Measurements from ENCODE around the gene EFNB1. TPM values are rescaled to one million over a fixed set of nuclear protein-coding genes. Genes with fewer than 3 reads are reported as not detected.

The EFNB1 gene
- total RNA-seq, 2 experiments from 2014 or later, result 1.8 to 1.9 TPM

- H3K4me2 ChIP-seq (ENCODE audit: low read length), result no peak overlapping the region
- no peak overlapping the region for H3K27ac ChIP-seq (ENCODE audit: low read depth, low read length, poor library complexity, severe bottlenecking)
- BruUV-seq (replicated peaks), result no TSS peak
- intact Hi-C loops (cut with micrococcal nuclease; ENCODE audit: unreplicated experiment), result no loop called here
- ChIA-PET CTCF (ENCODE audit: unreplicated experiment) (no interaction called here), POLR2A (no interaction called here)
- H2AFZ ChIP-seq (ENCODE audit: low read length), result no peak overlapping the region
- TF ChIP-seq EZH2phosphoT487 (IDR thresholded peaks at IDR 0.05; ENCODE audit: borderline replicate concordance, low read depth, low read length) (no peak), CTCF (conservative IDR thresholded peaks at IDR 0.05; ENCODE audit: low read length) (no peak)
- H3K36me3 ChIP-seq (ENCODE audit: insufficient read depth, low read length), result no peaks in the 10 kb centered on the region
- H4K20me1 ChIP-seq (ENCODE audit: insufficient read depth, low read length), result no peaks in the 10 kb centered on the region
- H3K4me1 ChIP-seq (ENCODE audit: insufficient read depth, low read length, poor library complexity, severe bottlenecking), result no peaks in the 10 kb centered on the region
- no peaks in the 10 kb centered on the region for H3K9me2 ChIP-seq (ENCODE audit: insufficient read depth, low read length)
- H3K4me3 ChIP-seq (ENCODE audit: low read depth, low read length, poor library complexity, severe bottlenecking), result no peak overlapping the region
- H3K79me2 ChIP-seq (ENCODE audit: insufficient read depth, low read depth, low read length), result no peaks in the 10 kb centered on the region
- no peak for DNase-seq (ENCODE audit: low spot score)
- H3K9me3 ChIP-seq (ENCODE audit: low read length), result no peaks in the 10 kb centered on the region
Observed at GRCh38 chrX:68844581-68844980, 15.8 kb downstream of the EFNB1 start.

- Histone ChIP-seq H3K9me3 (ENCODE audit: low read length) (no peaks in the 10 kb centered on the region), H3K27ac (ENCODE audit: low read depth, low read length, poor library complexity, severe bottlenecking) (no peak overlapping the region), H3K4me1 (ENCODE audit: insufficient read depth, low read length, poor library complexity, severe bottlenecking) (no peaks in the 10 kb centered on the region), H2AFZ (ENCODE audit: low read length) (no peak overlapping the region), H3K36me3 (ENCODE audit: insufficient read depth, low read length) (no peaks in the 10 kb centered on the region), H4K20me1 (ENCODE audit: insufficient read depth, low read length) (no peaks in the 10 kb centered on the region), H3K4me2 (ENCODE audit: low read length) (no peak overlapping the region), H3K4me3 (ENCODE audit: low read depth, low read length, poor library complexity, severe bottlenecking) (no peak overlapping the region), H3K79me2 (ENCODE audit: insufficient read depth, low read depth, low read length) (no peaks in the 10 kb centered on the region), H3K9me2 (ENCODE audit: insufficient read depth, low read length) (no peaks in the 10 kb centered on the region)
- intact Hi-C loops (cut with micrococcal nuclease; ENCODE audit: unreplicated experiment), result no loop called here
- POLR2A ChIA-PET, result no interaction called here
- BruUV-seq (replicated peaks), result no TSS peak
- CTCF ChIA-PET (ENCODE audit: unreplicated experiment), result no interaction called here
- TF ChIP-seq EZH2phosphoT487 (IDR thresholded peaks at IDR 0.05; ENCODE audit: borderline replicate concordance, low read depth, low read length), result no peak
- no peak for TF ChIP-seq CTCF (conservative IDR thresholded peaks at IDR 0.05; ENCODE audit: low read length)
- DNase-seq (ENCODE audit: low spot score), result no peak
Observed at GRCh38 chrX:68846536-68846935, 17.7 kb downstream of the EFNB1 start.

- H3K4me2 ChIP-seq (ENCODE audit: low read length), result no peak overlapping the region
- no peaks in the 10 kb centered on the region for H3K79me2 ChIP-seq (ENCODE audit: insufficient read depth, low read depth, low read length)
- no peak overlapping the region for H3K27ac ChIP-seq (ENCODE audit: low read depth, low read length, poor library complexity, severe bottlenecking)
- no peak overlapping the region for H2AFZ ChIP-seq (ENCODE audit: low read length)
- ChIA-PET POLR2A (no interaction called here), CTCF (ENCODE audit: unreplicated experiment) (no interaction called here)
- H4K20me1 ChIP-seq (ENCODE audit: insufficient read depth, low read length), result no peaks in the 10 kb centered on the region
- BruUV-seq (replicated peaks), result no TSS peak
- H3K4me3 ChIP-seq (ENCODE audit: low read depth, low read length, poor library complexity, severe bottlenecking), result no peak overlapping the region
- intact Hi-C loops (cut with micrococcal nuclease; ENCODE audit: unreplicated experiment), result no loop called here
- H3K9me3 ChIP-seq (ENCODE audit: low read length), result no peaks in the 10 kb centered on the region
- H3K4me1 ChIP-seq (ENCODE audit: insufficient read depth, low read length, poor library complexity, severe bottlenecking), result no peaks in the 10 kb centered on the region
- DNase-seq (ENCODE audit: low spot score), result no peak
- TF ChIP-seq CTCF (conservative IDR thresholded peaks at IDR 0.05; ENCODE audit: low read length) (no peak), EZH2phosphoT487 (IDR thresholded peaks at IDR 0.05; ENCODE audit: borderline replicate concordance, low read depth, low read length) (no peak)
- H3K9me2 ChIP-seq (ENCODE audit: insufficient read depth, low read length), result no peaks in the 10 kb centered on the region
- H3K36me3 ChIP-seq (ENCODE audit: insufficient read depth, low read length), result no peaks in the 10 kb centered on the region
Observed at GRCh38 chrX:68847172-68847571, 18.4 kb downstream of the EFNB1 start.

Data from OCI-LY7 (cell line).